ENCODE results near the gene ADGRG3. TPM values are rescaled to one million over a fixed set of nuclear protein-coding genes. Genes with fewer than 3 reads are reported as not detected.
A peak's percentile ranks its signal among the peaks of the same experiment; 100 is the strongest.

The ADGRG3 gene
- total RNA-seq, 1 experiment from 2014 or later: not detected

DNA sequence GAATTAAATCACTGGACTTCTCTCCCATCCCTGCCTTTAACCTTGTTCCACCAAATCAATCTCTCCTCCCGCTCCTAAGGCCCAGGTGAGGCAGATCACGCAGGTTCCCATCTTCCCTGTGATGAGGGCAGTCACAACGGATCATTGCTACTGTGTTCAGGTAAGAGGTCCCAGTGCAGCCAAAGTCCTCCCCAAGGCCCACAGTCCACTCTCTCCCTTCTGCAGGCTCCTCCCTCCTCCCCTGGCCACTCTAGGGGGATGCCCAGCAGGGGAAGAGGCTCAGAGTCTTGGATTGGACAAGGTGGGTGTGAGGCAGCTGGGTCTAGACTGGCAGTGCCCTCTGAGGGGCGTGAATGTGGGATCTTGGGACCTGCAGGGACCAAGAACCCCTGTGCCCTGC is 2.6 kb upstream of the ADGRG3 start:
- no peaks in the 10 kb centered on the region for H3K79me2 ChIP-seq (ENCODE audit: insufficient read depth, low read length)
- H3K4me2 ChIP-seq (ENCODE audit: low read length): no peak overlapping the region
- no peaks in the 10 kb centered on the region; a peak in 1 of 4 replicates for H3K36me3 ChIP-seq (ENCODE audit: control insufficient read depth in 1 of 2, insufficient read depth in 2 of 2, low read length in 2 of 2)
- ATAC-seq (no peak), DNase-seq (ENCODE audit: low read depth, low spot score) (no peak)
- BruUV-seq (replicated peaks): no TSS peak
- CTCF ChIA-PET: interaction anchor here (0.6 kb wide), 2 partner anchors 31 to 362 kb away, joined by 3 to 4 read pairs; no protein-coding TSS in a partner anchor
- no peaks in the 10 kb centered on the region for H3K27me3 ChIP-seq (ENCODE audit: insufficient read depth, low read length)
- peaks cover 0 to 11% of the 10 kb centered on the region in 2 experiments; a peak in 2 of 4 replicates for H3K4me1 ChIP-seq (ENCODE audit: control insufficient read depth in 1 of 2, insufficient read depth in 2 of 2, low read length in 2 of 2)
- H3K9me3 ChIP-seq (ENCODE audit: control insufficient read depth in 1 of 2, insufficient read depth in 1 of 2, low read depth in 1 of 2, low read length in 2 of 2): no peaks in the 10 kb centered on the region
- TF ChIP-seq RAD21 (IDR thresholded peaks at IDR 0.05; ENCODE audit: low read depth) (no peak), ZNF274 (IDR thresholded peaks at IDR 0.05; ENCODE audit: low read depth, low read length) (no peak), SP1 (IDR thresholded peaks at IDR 0.05; ENCODE audit: low read depth) (no peak), POLR2AphosphoS5 (IDR thresholded peaks at IDR 0.05; ENCODE audit: low read depth, low read length) (0 out of 2 replicates have a peak, but pooled peaks have one; percentile 10)
- TF ChIP-seq, protein P1, sequence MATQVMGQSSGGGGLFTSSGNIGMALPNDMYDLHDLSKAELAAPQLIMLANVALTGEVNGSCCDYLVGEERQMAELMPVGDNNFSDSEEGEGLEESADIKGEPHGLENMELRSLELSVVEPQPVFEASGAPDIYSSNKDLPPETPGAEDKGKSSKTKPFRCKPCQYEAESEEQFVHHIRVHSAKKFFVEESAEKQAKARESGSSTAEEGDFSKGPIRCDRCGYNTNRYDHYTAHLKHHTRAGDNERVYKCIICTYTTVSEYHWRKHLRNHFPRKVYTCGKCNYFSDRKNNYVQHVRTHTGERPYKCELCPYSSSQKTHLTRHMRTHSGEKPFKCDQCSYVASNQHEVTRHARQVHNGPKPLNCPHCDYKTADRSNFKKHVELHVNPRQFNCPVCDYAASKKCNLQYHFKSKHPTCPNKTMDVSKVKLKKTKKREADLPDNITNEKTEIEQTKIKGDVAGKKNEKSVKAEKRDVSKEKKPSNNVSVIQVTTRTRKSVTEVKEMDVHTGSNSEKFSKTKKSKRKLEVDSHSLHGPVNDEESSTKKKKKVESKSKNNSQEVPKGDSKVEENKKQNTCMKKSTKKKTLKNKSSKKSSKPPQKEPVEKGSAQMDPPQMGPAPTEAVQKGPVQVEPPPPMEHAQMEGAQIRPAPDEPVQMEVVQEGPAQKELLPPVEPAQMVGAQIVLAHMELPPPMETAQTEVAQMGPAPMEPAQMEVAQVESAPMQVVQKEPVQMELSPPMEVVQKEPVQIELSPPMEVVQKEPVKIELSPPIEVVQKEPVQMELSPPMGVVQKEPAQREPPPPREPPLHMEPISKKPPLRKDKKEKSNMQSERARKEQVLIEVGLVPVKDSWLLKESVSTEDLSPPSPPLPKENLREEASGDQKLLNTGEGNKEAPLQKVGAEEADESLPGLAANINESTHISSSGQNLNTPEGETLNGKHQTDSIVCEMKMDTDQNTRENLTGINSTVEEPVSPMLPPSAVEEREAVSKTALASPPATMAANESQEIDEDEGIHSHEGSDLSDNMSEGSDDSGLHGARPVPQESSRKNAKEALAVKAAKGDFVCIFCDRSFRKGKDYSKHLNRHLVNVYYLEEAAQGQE (IDR thresholded peaks at IDR 0.05; ENCODE audit: low read depth): no peak
- TF ChIP-seq, protein P2, sequence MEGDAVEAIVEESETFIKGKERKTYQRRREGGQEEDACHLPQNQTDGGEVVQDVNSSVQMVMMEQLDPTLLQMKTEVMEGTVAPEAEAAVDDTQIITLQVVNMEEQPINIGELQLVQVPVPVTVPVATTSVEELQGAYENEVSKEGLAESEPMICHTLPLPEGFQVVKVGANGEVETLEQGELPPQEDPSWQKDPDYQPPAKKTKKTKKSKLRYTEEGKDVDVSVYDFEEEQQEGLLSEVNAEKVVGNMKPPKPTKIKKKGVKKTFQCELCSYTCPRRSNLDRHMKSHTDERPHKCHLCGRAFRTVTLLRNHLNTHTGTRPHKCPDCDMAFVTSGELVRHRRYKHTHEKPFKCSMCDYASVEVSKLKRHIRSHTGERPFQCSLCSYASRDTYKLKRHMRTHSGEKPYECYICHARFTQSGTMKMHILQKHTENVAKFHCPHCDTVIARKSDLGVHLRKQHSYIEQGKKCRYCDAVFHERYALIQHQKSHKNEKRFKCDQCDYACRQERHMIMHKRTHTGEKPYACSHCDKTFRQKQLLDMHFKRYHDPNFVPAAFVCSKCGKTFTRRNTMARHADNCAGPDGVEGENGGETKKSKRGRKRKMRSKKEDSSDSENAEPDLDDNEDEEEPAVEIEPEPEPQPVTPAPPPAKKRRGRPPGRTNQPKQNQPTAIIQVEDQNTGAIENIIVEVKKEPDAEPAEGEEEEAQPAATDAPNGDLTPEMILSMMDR (IDR thresholded peaks at IDR 0.05 in 2 of 3, conservative IDR thresholded peaks at IDR 0.05 in 1 of 3; ENCODE audit: borderline replicate concordance in 1 of 3, insufficient read depth in 1 of 3, low read depth in 2 of 3, low read length in 2 of 3): no peak
- intact Hi-C loops (cut with micrococcal nuclease): no loop called here
- no peak overlapping the region for H3K4me3 ChIP-seq (replicated peaks in 1 of 2; ENCODE audit: low read depth in 1 of 2, low read length in 2 of 2)
- no peaks in the 10 kb centered on the region for H3K9me2 ChIP-seq (ENCODE audit: insufficient read depth)
- H2AFZ ChIP-seq (ENCODE audit: low read depth, low read length, poor library complexity, severe bottlenecking): no peak overlapping the region
- no peak overlapping the region for H3K9ac ChIP-seq (ENCODE audit: low read length)
- RAD21 ChIA-PET (ENCODE audit: low non-redundant PET in 1 of 2, low total read pairs in 2 of 2, uncharacterized antibody in 2 of 2, unreplicated experiment in 2 of 2): no interaction called here
- H4K20me1 ChIP-seq (ENCODE audit: insufficient read depth): no peaks in the 10 kb centered on the region
- POLR2A ChIA-PET: no interaction called here
- H3K27ac ChIP-seq (ENCODE audit: low read depth, low read length): no peak overlapping the region

Data from HCT116 (cell line).